ENCODE measurements around the gene PROKR2. TPM values are rescaled to one million over a fixed set of nuclear protein-coding genes. Genes with fewer than 3 reads are reported as not detected.

The PROKR2 gene
- total and polyA plus RNA-seq, 2 of the 8 experiments (the other 6 are each of a cell fraction or from before 2014, with no cell fraction given): 3.3 to 7.7 TPM

DNA sequence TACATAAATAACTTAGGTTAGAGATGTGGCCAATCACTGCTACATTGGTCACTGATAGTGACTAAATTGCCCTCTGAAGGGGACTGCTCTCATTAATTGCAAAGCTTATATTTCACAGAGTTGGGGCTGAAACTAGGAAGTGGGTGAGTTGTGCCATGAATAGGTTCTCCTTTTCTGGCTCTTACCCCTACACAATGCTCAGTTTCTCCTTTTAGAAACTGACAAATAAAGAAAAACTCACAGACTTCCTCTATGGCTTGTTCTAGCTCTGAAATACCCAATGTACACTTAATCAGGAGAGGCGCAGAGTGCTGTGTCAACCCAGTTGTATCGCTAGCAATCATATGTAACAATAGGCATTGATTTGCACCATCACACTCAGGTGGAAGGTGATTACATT is 41.2 kb upstream of the PROKR2 start:
- H3K27me3 ChIP-seq (replicated peaks in 1 of 4; ENCODE audit: control insufficient read depth in 3 of 4, extremely low read depth in 1 of 4, insufficient read depth in 3 of 4, low read length in 3 of 4): no peaks in the 10 kb centered on the region

More for the DNA sequence above, 41.2 kb upstream of the PROKR2 start:
- Histone ChIP-seq H3K14ac (ENCODE audit: insufficient read length) (no peak overlapping the region), H3K79me1 (ENCODE audit: low read depth, low read length) (no peaks in the 10 kb centered on the region), H4K8ac (ENCODE audit: extremely low read depth, insufficient read depth, low read length) (no peak overlapping the region), H2AFZ (ENCODE audit: low read length) (no peak overlapping the region), H3K56ac (replicated peaks; ENCODE audit: insufficient read length, low read depth, low read length) (no peak overlapping the region), H4K91ac (replicated peaks; ENCODE audit: insufficient read length, low read length) (no peak overlapping the region), H2BK12ac (ENCODE audit: low read depth, low read length) (no peak overlapping the region), H4K5ac (ENCODE audit: insufficient read length, low read depth, low read length) (no peak overlapping the region), H3K18ac (ENCODE audit: extremely low read depth, low read length) (no peak overlapping the region), H2BK15ac (ENCODE audit: low read length) (no peak overlapping the region), H2BK5ac (ENCODE audit: low read depth, low read length) (no peak overlapping the region), H3K4ac (replicated peaks; ENCODE audit: insufficient read length, low read depth, low read length) (no peak overlapping the region), H3K9ac (replicated peaks in 1 of 4; ENCODE audit: extremely low read depth in 1 of 4, low read depth in 3 of 4, low read length in 3 of 4) (no peak overlapping the region), H2BK20ac (ENCODE audit: low read length) (no peak overlapping the region), H2BK120ac (replicated peaks; ENCODE audit: low read depth, low read length) (no peak overlapping the region), H2AK5ac (ENCODE audit: low read depth, low read length) (no peak overlapping the region), H3K9me3 (ENCODE audit: insufficient read depth in 2 of 2, low read depth in 1 of 2, low read length in 1 of 2) (no peaks in the 10 kb centered on the region), H4K20me1 (replicated peaks in 1 of 2; ENCODE audit: control insufficient read depth in 1 of 2, insufficient read depth in 2 of 2, low read length in 2 of 2) (no peaks in the 10 kb centered on the region), H3K23ac (ENCODE audit: insufficient read length) (no peak overlapping the region), H3K79me2 (ENCODE audit: control insufficient read depth in 1 of 2, insufficient read depth in 2 of 2, low read length in 2 of 2) (no peaks in the 10 kb centered on the region), H3K23me2 (ENCODE audit: low read depth, low read length) (no peaks in the 10 kb centered on the region), H3K4me3 (ENCODE audit: extremely low read depth in 1 of 4, insufficient read depth in 2 of 4, low read depth in 3 of 4, low read length in 4 of 4) (no peak overlapping the region), H3K36me3 (ENCODE audit: control insufficient read depth in 2 of 4, insufficient read depth in 4 of 4, low read length in 3 of 4) (no peaks in the 10 kb centered on the region), H3K27ac (ENCODE audit: low read depth, low read length) (no peak overlapping the region), H3K4me2 (ENCODE audit: insufficient read depth in 1 of 2, low read depth in 2 of 2, low read length in 2 of 2) (no peak overlapping the region), H3K4me1 (replicated peaks in 1 of 4; ENCODE audit: control insufficient read depth in 3 of 4, insufficient read depth in 4 of 4, low read length in 3 of 4) (no peaks in the 10 kb centered on the region)
- POLR2A ChIA-PET (ENCODE audit: partially characterized antibody): interaction anchor here (1.6 kb wide), 1 partner anchor 14 kb away, joined by 3 read pairs; no protein-coding TSS in a partner anchor
- no peak for TF ChIP-seq SIRT6 (IDR thresholded peaks at IDR 0.05; ENCODE audit: low read length)
- CTCF ChIA-PET (ENCODE audit: partially characterized antibody): interaction anchor here (1.1 to 1.3 kb wide), 2 partner anchors 44 to 136 kb away, joined by 3 to 4 read pairs; no protein-coding TSS in a partner anchor
- FAIRE-seq (no peak), DNase-seq (ENCODE audit: low read depth in 1 of 2, low spot score in 2 of 2) (no peak)
- WGBS, 2 experiments (ENCODE audit: extremely low coverage in 1 of 2, insufficient coverage in 1 of 2, insufficient read length in 1 of 2, insufficient replicate concordance in 2 of 2, low coverage in 1 of 2, low lambda C conversion rate in 2 of 2, missing lambda C conversion rate in 1 of 2): 97% methylated on average over 2 of the region's 2 CpGs; no CpG with 5 or more reads in 1 of the 2 experiments

Measured in H1 (cell line).